Muscle of leg (tissue), 11 donors: Measurements from ENCODE around the gene ZNF644. TPM values are rescaled to one million over a fixed set of nuclear protein-coding genes. Genes with fewer than 3 reads are reported as not detected.
"Not testable (repeated sequence)": the region's sequence is repeated elsewhere in the genome, so short reads cannot be mapped to it uniquely, and the experiment has no call there.

ENCODE experiments used
- DNase-seq: peaks from one replicate; pipeline ENCODE4 v3.0.0; 2013
- H3K27ac ChIP-seq: one replicate; pipeline ENCODE4 v1.5.1; 2013; ENCODE audit warnings: mild to moderate bottlenecking, low read length, control low read depth
- H3K27me3 ChIP-seq: one replicate; pipeline ENCODE4 v1.6.1; 2013; ENCODE audit warnings: low read length; ENCODE audit not compliant: control insufficient read depth, insufficient read depth
- H3K36me3 ChIP-seq: one replicate; pipeline ENCODE4 v1.6.1; 2013; ENCODE audit warnings: low read length; ENCODE audit not compliant: control insufficient read depth, insufficient read depth
- H3K4me1 ChIP-seq: one replicate; pipeline ENCODE4 v1.6.1; 2013; ENCODE audit warnings: low read length; ENCODE audit not compliant: control insufficient read depth, insufficient read depth
- H3K4me3 ChIP-seq: one replicate; pipeline ENCODE4 v1.5.1; 2013; ENCODE audit warnings: low read length, control low read depth
- H3K9me3 ChIP-seq: replicated peaks from 2 replicates; pipeline ENCODE4 v1.6.1; 2013; ENCODE audit warnings: low read depth, low read length; ENCODE audit not compliant: control insufficient read depth
- WGBS: methylation state at CpG from one replicate; pipeline ENCODE4 v1.1.5; 2013; ENCODE audit warnings: missing lambda C conversion rate; ENCODE audit not compliant: insufficient coverage; 5-methylcytosine and 5-hydroxymethylcytosine counted together
- polyA plus RNA-seq, 8 donors: library from polyadenylated mRNA; unstranded; fragments of 120-200 nt; gene quantifications; one replicate each; pipeline versions ENCODE4 v1.2.1 to v1.2.3, GENCODE V29; 2013; ENCODE audit warnings: inconsistent platforms in 1 of 8, low replicate concordance in 1 of 8; ENCODE audit not compliant: insufficient read length in 8 of 8, insufficient read depth in 1 of 8
- total RNA-seq: library from RNA; stranded (reverse); fragments of 120-200 nt; gene quantifications from one replicate; pipeline ENCODE4 v1.2.4, GENCODE V29; 2013

The ZNF644 gene
- total and polyA plus RNA-seq, 9 donors: 26.1 to 65.6 (median 38.0) TPM

DNA sequence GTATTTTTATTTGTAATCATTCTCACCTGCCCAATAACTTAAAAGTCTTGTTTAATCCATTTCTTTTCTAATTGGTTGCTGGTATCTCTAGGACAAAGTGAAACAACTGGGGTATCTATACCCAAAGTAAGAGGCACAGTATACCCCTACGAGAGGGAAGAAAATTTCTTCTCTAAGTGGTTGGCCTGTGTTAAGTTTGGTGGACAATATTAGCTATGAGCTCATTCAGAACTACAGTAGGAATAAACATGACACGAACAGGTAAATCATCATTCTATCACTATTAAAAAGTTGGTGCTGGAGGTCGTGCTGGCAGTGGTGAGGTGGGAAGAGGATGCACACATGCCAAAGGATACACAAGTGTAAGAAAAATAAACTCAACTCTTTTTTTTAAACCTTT lies 99.6 kb downstream of the ZNF644 start:
- Histone ChIP-seq H3K4me1 (no peaks in the 10 kb centered on the region), H3K4me3 (no peak overlapping the region), H3K9me3 (no peaks in the 10 kb centered on the region), H3K27ac (no peak overlapping the region), H3K36me3 (no peaks in the 10 kb centered on the region), H3K27me3 (no peaks in the 10 kb centered on the region)
- no peak for DNase-seq
- WGBS: no CpG with 5 or more reads among the region's 3 CpGs

DNA sequence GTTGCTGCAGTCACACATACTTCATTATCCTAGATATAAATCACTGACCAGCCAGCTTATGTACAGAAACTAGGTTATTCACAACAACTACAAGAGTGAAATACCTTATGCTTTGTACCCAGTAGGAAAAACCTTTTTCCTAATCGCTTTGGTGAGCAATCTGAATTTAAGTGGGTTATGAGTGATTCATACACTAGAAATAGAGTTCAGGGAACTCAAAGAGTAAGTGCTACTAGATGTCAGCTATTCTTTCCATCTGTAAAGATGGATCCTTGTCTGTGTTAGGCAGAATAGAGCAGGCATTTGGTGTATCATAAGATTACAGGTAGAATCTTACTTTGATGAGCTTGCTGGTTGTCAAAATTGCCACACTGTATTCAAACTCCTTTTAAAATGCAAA lies 101.9 kb downstream of the ZNF644 start:
- Histone ChIP-seq H3K27ac (no peak overlapping the region), H3K9me3 (no peaks in the 10 kb centered on the region), H3K4me3 (no peak overlapping the region), H3K27me3 (no peaks in the 10 kb centered on the region), H3K36me3 (peaks cover 2% of the 10 kb centered on the region), H3K4me1 (no peaks in the 10 kb centered on the region)
- WGBS: no CpG with 5 or more reads among the region's 1 CpG
- no peak for DNase-seq

DNA sequence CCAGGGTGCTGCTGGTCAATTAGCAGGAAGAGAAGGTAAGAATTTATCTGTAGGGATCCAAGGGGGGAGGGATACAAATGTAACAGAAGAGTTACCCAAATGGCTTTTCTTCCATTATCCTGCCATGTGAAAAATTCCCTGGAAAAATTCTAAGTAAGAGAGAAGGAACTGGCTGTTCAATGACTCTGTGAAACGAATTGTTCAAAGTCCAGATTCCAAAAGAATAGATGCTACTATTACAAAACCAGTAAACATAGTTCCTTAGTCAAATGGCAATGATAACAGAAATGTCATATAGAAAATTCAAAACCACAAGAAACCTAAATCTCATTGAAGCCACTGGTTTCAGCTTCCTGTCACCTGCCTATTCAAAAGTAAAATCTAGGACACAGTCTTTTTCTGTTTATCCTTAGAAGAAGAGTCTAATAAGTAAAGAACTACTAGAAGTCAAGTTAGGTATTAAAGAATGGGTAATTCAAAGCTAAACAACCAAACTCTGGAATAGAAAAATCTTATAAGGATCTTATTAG lies 102.6 kb downstream of the ZNF644 start:
- no peak overlapping the region for H3K4me3 ChIP-seq
- H3K27ac ChIP-seq: no peak overlapping the region
- H3K36me3 ChIP-seq: peaks cover 2% of the 10 kb centered on the region
- DNase-seq: no peak
- no peaks in the 10 kb centered on the region for H3K9me3 ChIP-seq
- no peaks in the 10 kb centered on the region for H3K27me3 ChIP-seq
- no CpG with 5 or more reads among the region's 1 CpG for WGBS
- H3K4me1 ChIP-seq: no peaks in the 10 kb centered on the region

DNA sequence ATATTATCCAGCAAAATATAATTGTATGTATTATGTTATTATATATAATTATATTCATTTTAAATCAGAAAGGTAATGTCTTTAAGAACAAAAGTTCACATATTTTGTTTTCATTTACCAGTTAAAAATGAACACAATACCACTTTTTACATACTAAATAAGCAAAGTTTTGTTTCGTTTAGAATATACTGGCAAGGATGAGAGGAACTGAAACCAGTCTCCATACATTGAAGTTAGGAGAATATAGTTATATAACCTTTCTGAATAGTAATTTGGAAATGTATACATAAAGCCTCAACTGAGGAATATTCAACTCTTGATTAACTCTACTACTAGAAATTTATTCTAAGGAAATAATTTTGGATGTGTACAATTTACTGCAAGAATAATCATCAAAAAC lies 110.5 kb downstream of the ZNF644 start:
- Histone ChIP-seq H3K4me1 (no peaks in the 10 kb centered on the region), H3K4me3 (no peak overlapping the region), H3K27ac (no peak overlapping the region), H3K36me3 (no peaks in the 10 kb centered on the region), H3K9me3 (no peaks in the 10 kb centered on the region), H3K27me3 (no peaks in the 10 kb centered on the region)
- DNase-seq: no peak
- WGBS: no CpG with 5 or more reads among the region's 1 CpG

- Histone ChIP-seq H3K9me3 (no peaks in the 10 kb centered on the region), H3K4me1 (no peaks in the 10 kb centered on the region), H3K4me3 (no peak overlapping the region), H3K27ac (no peak overlapping the region), H3K36me3 (peaks cover 10% of the 10 kb centered on the region), H3K27me3 (no peaks in the 10 kb centered on the region)
- DNase-seq: no peak
These were observed 119.2 kb downstream of the ZNF644 start for GRCh38 chr1:90902672-90903071.

DNA sequence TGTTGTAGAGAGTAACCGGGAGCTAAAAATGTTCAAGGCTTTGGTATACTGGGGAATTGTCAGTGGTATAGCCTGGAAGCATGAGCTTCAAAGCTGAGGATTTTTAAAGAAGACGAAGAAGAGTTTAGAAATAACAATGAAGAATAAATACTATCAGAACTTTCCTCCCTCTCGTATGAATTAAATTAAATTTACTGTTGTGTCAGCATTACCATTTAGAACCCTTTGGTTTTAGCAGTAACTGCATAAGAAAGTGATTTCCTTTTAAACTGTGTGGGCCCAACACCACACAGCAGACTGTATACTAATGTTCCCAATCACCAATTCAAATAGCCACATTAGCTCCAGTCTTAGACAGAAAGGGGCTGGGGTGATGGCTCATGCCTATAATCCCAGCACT lies 122.6 kb downstream of the ZNF644 start:
- Histone ChIP-seq H3K36me3 (peaks cover 10% of the 10 kb centered on the region), H3K27ac (no peak overlapping the region), H3K9me3 (no peaks in the 10 kb centered on the region), H3K27me3 (no peaks in the 10 kb centered on the region), H3K4me1 (no peaks in the 10 kb centered on the region), H3K4me3 (no peak overlapping the region)
- no peak for DNase-seq
- WGBS: 80% methylated on average over 1 of the region's 3 CpGs

DNA sequence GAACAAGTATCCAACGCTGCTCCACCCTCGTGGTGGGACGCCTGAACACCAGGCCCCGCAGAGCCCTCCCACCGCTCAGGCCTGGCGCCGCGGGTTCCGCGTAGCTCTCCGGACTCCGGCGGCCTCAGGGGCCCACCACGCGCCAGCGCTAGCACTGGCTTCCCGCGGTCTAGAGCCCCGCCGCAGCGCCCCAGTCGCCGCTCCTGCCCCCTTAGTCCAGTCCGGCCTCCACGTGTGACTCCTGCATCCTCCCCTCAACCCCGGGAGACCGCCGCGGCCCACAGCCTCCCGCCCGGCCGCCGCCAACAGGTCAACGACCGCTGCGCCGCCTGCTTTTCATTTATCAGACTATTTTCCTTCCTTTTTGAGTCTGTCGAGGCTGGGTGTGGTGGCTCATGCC lies 128.2 kb downstream of the ZNF644 start:
- H3K36me3 ChIP-seq, H3K4me3 ChIP-seq, H3K27me3 ChIP-seq, H3K9me3 ChIP-seq, H3K27ac ChIP-seq, H3K4me1 ChIP-seq, DNase-seq: not testable (repeated sequence)
- 95% methylated on average over 22 of the region's 38 CpGs for WGBS

DNA sequence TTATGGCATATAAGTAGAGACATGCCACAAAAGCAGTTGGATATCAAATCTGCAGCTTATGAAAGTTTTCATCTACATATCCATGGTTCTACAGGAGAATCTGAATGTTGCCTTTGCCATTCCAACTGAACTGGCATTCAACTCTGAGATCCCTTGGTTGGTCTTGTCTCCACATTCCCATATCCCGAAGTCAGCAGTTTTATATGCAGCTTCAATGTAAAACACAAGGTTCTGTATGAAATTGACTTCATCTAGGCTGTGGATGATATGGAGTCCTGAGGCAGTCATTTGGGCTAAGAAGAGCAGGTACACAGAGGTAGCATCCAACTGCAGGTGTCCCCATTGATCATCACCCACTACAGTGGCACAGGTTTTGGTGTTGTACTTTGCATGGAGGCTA lies 129.0 kb downstream of the ZNF644 start:
- H3K9me3 ChIP-seq, H3K4me3 ChIP-seq, H3K36me3 ChIP-seq, DNase-seq, H3K4me1 ChIP-seq, H3K27ac ChIP-seq, H3K27me3 ChIP-seq: not testable (repeated sequence)
- whole genome bisulfite sequencing: no CpG with 5 or more reads among the region's 1 CpG

DNA sequence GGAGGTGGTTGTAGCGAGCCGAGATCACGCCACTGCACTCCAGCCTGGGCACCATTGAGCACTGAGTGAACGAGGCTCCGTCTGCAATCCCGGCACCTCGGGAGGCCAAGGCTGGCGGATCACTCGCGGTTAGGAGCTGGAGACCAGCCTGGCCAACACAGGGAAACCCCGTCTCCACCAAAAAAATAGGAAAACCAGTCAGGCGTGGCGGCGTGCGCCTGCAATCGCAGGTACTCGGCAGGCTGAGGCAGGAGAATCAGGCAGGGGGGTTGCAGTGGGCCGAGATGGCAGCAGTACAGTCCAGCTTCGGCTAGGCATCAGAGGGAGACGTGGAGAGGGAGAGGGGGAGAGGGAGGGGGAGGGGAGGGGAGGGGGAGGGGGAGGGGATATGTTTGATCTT lies 129.6 kb downstream of the ZNF644 start:
- not testable (repeated sequence) for H3K36me3 ChIP-seq, H3K4me1 ChIP-seq, H3K9me3 ChIP-seq, H3K4me3 ChIP-seq, H3K27ac ChIP-seq, DNase-seq, H3K27me3 ChIP-seq
- WGBS: 100% methylated on average over 5 of the region's 20 CpGs

DNA sequence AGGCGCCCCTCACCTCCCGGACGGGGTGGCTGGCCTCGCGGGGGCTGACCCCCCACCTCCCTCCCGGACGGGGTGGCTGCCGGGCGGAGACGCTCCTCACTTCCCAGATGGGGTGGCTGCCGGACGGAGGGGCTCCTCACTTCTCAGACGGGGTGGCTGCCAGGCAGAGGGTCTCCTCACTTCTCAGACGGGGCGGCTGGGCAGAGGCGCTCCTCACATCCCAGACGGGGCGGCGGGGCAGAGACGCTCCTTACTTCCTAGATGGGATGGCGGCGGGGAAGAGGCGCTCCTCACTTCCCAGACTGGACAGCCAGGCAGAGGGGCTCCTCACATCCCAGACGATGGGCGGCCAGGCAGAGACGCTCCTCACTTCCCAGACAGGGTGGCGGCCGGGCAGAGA lies 130.1 kb downstream of the ZNF644 start:
- H3K4me3 ChIP-seq, DNase-seq, H3K27me3 ChIP-seq, H3K36me3 ChIP-seq, H3K9me3 ChIP-seq, H3K4me1 ChIP-seq, H3K27ac ChIP-seq: not testable (repeated sequence)
- no CpG with 5 or more reads among the region's 28 CpGs for WGBS

DNA sequence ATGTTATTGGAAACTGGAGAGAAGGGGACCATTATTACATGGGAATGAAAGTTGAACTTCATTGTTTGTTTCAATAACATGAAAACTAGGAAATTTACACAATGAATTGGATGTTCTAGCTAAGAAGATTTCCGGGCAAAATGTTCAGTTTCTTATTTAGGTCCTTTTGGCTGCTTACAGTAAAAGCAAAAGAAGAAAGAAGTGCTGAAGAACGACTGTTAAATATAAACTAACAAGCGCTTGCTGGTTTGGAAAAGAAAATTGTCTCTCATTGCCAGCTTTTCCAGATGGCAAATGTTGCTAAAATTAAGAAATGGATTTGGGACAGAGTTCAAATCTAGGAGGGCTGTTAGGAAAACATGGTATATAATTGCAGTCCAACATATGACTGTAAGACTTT lies 139.6 kb downstream of the ZNF644 start:
- H3K4me1 ChIP-seq: no peaks in the 10 kb centered on the region
- H3K4me3 ChIP-seq: no peak overlapping the region
- H3K27ac ChIP-seq: no peak overlapping the region
- no peaks in the 10 kb centered on the region for H3K36me3 ChIP-seq
- no peaks in the 10 kb centered on the region for H3K27me3 ChIP-seq
- no CpG with 5 or more reads among the region's 3 CpGs for WGBS
- H3K9me3 ChIP-seq: peaks cover 20% of the 10 kb centered on the region
- no peak for DNase-seq
